NOMO-1 (cell line): Measurements from ENCODE around the gene KLC4.
"Not testable (repeated sequence)": the region's sequence is repeated elsewhere in the genome, so short reads cannot be mapped to it uniquely, and the experiment has no call there.

Experiments
- DNase-seq, 2 experiments: peaks; one replicate each; lab custom pipeline; 2025; ENCODE audit not compliant: unreplicated experiment in 2 of 2; lab: John Stamatoyannopoulos, UW

The KLC4 gene

DNA sequence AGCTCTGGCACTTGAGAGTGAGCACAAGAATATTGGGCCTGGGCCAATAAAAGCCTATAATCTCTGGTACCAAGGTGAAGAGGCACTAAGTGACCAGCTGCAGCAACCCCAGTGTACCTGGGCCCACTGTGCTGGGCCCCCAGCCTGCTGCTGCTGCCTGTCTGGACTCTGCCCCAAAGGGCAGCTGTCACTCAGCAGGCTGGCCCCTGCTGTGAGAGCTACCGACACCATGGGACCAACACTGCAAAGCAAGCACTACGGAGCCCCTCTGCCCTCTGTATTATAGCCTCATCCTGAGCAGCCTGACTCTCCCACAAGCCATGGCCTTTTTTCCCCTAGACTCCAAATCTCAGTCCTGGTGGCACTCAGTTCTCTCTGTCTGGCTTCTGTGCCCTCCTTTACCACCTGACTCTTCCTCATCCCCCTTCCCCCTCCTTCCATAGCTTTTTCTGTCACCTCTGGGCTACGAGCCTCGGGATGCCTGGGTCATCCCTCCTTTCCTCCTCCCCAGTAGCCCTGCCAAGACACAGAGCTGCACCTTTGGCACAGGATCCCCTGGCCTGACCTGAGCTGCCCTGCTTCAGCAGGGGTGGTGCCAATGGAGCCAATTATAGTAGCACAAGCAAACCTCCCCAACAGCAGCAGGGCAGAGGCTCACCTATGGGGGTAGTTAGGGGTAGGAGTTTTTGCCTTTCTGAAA is 23.8 kb upstream of the KLC4 start:
- DNase-seq = no peak

DNA sequence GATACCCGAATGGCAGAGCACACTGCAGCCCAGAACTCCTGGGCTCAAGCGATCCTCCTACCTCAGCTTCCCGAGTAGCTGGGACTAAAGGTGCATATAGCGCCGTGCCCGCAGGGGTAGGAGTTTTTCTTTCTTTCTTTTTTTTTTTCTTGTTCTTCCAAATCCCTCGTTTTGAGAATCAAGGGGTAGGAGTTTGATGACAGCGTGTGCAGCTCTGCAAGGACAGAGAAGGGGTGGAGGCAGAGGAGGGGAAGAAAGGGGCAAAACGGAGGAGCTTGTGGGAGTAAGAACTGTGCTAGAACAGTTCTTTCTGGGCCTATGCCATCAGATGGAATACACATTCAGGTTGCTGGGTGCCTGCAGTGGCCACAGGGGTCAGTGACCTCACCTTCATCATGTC is 22.7 kb upstream of the KLC4 start:
- DNase-seq = no peak

GRCh38 chr6:43037197-43037596 is 22.2 kb upstream of the KLC4 start:
- DNase-seq = no peak

DNA sequence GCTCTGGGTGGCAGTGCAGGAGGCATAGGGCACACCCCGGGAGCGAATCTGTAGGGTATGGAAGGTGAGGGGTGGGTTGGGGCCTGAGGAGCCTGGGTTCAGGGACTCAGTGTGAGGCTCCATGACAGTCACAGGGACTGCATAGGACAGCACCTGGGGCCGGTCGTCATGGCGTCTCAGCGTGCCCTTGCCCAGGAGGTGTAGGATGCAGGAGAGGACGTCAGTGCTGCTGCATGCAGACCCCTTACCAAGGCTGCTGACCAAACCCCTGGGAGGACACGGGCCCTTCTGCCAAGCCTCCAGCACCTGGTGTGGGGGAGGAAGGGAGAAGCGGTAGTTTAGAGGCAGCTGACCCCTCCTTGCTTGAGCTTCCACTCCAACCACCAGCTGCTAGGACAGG is 21.7 kb upstream of the KLC4 start:
- no peak for DNase-seq

GRCh38 chr6:43038727-43039126 is 20.7 kb upstream of the KLC4 start:
- no peak for DNase-seq

- no peak for DNase-seq
Measured at GRCh38 chr6:43040542-43041257, 18.7 kb upstream of the KLC4 start.

DNA sequence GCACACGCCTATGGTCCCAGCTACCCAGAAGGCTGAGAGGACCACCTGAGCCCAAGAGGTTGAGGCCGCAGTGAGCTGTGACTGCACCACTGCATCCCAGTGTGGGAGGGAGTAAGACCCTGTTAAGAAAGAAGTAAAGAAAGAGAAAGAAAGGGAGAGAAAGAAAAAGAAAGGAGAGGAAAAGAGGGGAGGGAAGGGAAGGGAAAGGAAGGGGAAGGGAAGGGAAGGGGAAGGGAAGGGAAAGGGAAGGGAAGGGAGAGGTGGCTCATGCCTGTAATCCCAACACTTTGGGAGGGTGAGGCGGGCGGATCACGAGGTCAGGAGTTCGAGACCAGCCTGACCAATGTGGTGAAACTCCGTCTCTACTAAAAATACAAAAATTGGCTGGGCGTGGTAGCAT is 18.0 kb upstream of the KLC4 start:
- DNase-seq = not testable (repeated sequence)

GRCh38 chr6:43043310-43043709 is 16.1 kb upstream of the KLC4 start:
- no peak for DNase-seq

- DNase-seq = no peak
Measured at GRCh38 chr6:43045371-43045930, 14.0 kb upstream of the KLC4 start.

DNA sequence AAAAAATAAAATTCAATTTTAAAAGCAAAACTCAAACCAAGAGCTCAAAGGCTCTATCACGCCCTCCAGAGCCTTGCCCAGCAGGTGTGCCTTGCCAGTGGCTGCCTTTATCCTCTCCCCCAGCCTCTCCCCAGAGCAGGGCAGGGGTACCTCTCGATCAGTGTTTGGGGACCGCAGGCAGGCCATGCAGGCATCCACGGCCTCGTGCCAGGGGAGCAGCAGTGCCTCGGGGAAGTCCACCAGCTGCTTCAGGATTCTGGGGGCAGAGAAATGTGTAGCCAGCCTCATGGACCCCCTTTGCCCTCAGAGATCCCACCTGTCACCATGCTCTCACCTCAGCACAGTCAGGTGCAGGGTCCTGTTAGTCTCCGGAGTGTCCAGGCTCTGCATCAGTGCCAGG is 11.4 kb upstream of the KLC4 start:
- no peak for DNase-seq

- no peak for DNase-seq
Measured at GRCh38 chr6:43050981-43051380, 8.4 kb upstream of the KLC4 start.

GRCh38 chr6:43052225-43052841 is 7.1 kb upstream of the KLC4 start:
- no peak for DNase-seq

DNA sequence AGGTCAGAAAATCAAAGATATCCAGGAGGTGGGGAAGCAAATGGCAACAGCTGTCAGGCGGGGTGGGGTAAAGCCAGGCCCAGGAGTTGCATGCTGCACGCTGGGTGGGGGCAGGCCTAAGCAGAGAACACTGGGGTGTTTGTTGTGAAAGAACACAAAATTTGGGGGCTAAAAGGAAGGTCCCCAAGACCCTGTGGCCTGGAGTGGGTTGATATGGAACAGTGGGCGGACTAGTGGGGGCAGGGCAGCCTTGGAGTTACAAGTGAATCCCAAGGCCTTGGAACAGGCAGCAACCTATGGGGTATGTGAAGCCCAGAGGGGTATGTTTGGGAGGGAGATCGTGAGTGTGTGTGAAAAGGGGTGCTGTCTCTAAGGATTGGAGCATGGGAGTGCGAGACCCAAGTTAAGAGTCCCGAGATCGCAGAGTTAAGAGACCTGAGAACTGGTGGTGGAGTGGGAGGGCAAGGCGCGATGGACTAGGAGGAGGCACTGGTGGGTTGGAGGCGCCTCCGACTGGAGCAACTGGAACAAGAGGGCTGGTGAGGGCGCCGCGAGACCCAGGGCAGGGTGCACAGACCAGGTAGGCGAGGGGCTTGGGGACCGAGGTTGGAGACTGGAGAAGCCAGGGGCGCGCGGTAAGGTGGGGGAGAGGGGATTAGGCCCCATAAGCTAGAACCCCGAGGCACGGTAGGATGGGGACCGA is 6.4 kb upstream of the KLC4 start:
- peak in 1 of 2 experiments; percentile 9 for DNase-seq

DNA sequence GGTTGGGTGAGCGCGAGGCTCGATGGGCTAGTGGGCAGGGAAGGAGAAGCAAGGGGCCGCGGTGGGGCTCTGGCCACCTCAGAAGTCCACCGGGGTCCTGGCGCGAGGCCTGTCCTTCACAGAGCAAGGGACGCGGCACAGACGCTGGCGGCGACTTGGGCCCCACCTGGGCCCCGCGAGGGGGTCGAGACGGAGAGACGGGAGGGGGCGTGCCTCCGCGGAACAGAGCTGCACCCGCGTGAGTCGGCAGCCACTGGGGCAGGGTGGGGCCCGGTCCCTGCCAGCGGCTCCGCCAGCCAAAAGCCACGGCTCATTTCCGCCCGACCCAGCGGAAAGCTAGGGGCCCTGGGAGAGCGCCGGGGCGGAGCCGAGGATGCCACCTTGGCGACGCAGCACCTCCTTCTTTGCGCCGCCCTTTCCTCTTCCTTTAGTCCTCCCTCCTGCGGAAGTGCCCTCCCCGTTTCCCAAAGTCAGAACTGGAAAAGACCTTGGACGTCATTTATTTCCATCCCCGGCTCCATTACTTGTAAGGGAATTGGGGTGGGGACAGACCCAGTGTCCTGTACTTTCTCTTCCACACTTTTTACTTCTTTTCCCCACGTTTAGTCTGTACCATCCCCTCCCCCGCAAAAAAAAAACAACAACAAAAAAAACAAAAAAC is 5.8 kb upstream of the KLC4 start, which contains the start of gene CUL7:
Gene CUL7 (minus strand): TSS at position 307 of the 661 bp plus-strand sequence. CDS start 1,063 bp downstream, outside the sequence.
- peak; percentile 93 to 94 for DNase-seq

DNA sequence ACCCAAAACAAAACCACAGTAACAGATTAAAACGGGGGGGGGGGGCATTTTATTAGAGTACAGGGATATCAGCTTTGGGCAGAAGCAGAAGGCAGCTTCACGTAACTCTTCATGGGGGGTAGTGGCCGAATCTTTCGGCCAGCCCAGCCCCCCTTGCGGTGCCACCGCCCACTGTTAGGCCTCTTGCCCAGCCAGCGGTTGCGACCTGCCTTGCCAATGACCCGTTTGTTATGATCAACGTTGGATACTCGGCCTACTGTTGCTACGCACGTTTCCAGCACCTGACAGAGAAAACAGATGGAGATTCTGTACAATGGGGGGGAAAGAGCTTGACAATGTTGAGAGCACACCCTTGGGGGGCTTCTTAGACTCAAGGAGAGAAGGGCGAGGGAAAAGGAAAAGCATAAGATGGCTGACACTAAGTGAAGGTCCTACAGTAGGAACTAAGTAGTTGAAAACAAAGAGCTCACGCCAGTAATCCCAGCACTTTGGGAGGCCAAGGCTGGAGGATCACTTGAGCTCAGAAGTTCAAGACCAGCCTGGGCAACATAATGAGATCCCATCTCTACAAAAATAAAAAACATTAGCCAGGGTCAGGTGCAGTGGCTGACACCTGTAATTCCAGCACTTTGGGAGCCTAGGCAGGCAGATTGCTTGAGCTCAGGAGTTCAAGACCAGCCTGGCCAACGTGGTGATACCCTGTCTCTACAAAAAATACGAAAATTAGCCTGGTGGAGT is 5.1 kb upstream of the KLC4 start:
- no peak for DNase-seq

- no peak for DNase-seq
Measured at GRCh38 chr6:43055966-43056365, 3.5 kb upstream of the KLC4 start.

GRCh38 chr6:43058531-43058930 is 900 bp upstream of the KLC4 start:
- DNase-seq = peak in 1 of 2 experiments; percentile 14

DNA sequence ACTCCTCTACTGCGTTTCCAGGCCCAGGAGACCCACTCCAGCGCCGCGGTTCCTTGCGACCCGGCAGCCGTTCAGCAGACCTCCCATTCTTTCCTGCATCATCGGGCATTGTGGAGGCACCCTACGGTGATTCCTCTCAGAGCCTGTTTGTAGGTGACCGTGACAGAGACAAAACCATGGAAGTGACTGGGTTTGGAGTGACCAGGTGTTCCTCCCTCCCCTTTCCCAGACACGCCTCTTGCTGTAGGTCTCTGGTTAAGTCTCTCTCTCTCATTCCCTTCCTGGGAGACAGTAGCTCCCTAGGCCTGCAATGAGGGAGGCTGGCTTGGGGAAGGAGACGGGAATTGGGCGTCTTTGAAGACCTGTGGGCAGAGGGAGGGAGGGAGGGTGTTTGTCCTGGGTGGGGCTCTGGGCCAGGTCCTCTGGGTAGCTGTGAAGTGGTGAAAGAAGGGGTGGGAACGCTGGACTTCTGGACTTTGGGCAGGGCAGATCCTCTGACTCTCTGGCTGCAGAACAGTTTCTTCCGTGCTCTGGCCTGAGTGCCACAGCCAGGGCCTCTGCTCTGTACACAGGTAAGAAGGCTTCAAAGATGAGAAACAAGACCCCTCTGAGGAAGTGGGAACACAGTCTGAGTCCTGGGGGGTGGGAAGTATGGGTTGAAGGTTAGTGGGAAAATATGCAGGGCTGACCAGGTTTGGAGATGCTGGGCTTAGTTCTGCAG is 763 bp downstream of the KLC4 start:
- DNase-seq = no peak
